DND-41 (cell line): Measurements from ENCODE around the gene ZMAT3.

Source experiments
- ATAC-seq: fragments of 200-7000 bp; cut with Tn5 transposase; 3 replicates; pipeline ENCODE4 v1.9.1; 2021; ENCODE audit warnings: low read depth; ENCODE audit not compliant: insufficient read depth
- DNase-seq: peaks from one replicate; pipeline ENCODE4 v3.0.0-alpha.2; 2020
- H2AFZ ChIP-seq: 2 replicates; pipeline ENCODE4 v1.6.0; 2012; ENCODE audit warnings: low read depth, low read length
- H3K27ac ChIP-seq: 2 replicates; pipeline ENCODE4 v1.5.1; 2012; ENCODE audit warnings: low read length, inconsistent platforms
- H3K27me3 ChIP-seq: fragments of 200-600 bp; sonication (generic); 2 replicates; pipeline ENCODE4 v1.6.0; 2012; ENCODE audit warnings: low read length, mild to moderate bottlenecking, inconsistent platforms; ENCODE audit not compliant: insufficient read depth, poor library complexity
- H3K36me3 ChIP-seq: 2 replicates; pipeline ENCODE4 v1.5.1; 2012; ENCODE audit warnings: low read length, inconsistent platforms; ENCODE audit not compliant: insufficient read depth
- H3K4me1 ChIP-seq: 2 replicates; pipeline ENCODE4 v1.5.1; 2012; ENCODE audit warnings: mild to moderate bottlenecking, low read length; ENCODE audit not compliant: insufficient read depth
- H3K4me2 ChIP-seq: 2 replicates; pipeline ENCODE4 v1.6.0; 2012; ENCODE audit warnings: mild to moderate bottlenecking, moderate library complexity, low read length, inconsistent platforms; ENCODE audit not compliant: insufficient read depth
- H3K4me3 ChIP-seq, 2 experiments: fragments of 200-600 bp in 1 of 2; shearing (Covaris generic) in 1 of 2; 2 replicates each; pipeline ENCODE4 v1.5.1; 2012 to 2016; ENCODE audit warnings: inconsistent platforms in 2 of 2, low read length in 2 of 2, mild to moderate bottlenecking in 2 of 2, low read depth in 1 of 2, moderate library complexity in 1 of 2
- H3K79me2 ChIP-seq: 2 replicates; pipeline ENCODE4 v1.6.0; 2012; ENCODE audit warnings: low read length, inconsistent platforms; ENCODE audit not compliant: insufficient read depth
- H3K9ac ChIP-seq: 2 replicates; pipeline ENCODE4 v1.6.0; 2012; ENCODE audit warnings: low read depth, mild to moderate bottlenecking, inconsistent platforms, low read length, moderate library complexity
- H3K9me3 ChIP-seq: 2 replicates; pipeline ENCODE4 v1.5.1; 2012; ENCODE audit warnings: low read length, moderate library complexity, mild to moderate bottlenecking, inconsistent platforms; ENCODE audit not compliant: insufficient read depth, severe bottlenecking
- H4K20me1 ChIP-seq: 2 replicates; pipeline ENCODE4 v1.6.0; 2012; ENCODE audit warnings: low read length; ENCODE audit not compliant: insufficient read depth
- EZH2 ChIP-seq: IDR thresholded peaks from 3 replicates; pipeline ENCODE4 v1.6.1; 2012; ENCODE audit warnings: borderline replicate concordance, low read depth, mild to moderate bottlenecking, moderate library complexity, low read length, inconsistent platforms; ENCODE audit not compliant: severe bottlenecking
- TF ChIP-seq, protein P1 (sequence below): IDR thresholded peaks from 2 replicates; pipeline ENCODE4 v1.5.1; 2012; ENCODE audit warnings: borderline replicate concordance, low read length, moderate library complexity, mild to moderate bottlenecking; ENCODE audit not compliant: poor library complexity, severe bottlenecking; ENCODE audit errors: extremely low read depth

Gene ZMAT3

DNA sequence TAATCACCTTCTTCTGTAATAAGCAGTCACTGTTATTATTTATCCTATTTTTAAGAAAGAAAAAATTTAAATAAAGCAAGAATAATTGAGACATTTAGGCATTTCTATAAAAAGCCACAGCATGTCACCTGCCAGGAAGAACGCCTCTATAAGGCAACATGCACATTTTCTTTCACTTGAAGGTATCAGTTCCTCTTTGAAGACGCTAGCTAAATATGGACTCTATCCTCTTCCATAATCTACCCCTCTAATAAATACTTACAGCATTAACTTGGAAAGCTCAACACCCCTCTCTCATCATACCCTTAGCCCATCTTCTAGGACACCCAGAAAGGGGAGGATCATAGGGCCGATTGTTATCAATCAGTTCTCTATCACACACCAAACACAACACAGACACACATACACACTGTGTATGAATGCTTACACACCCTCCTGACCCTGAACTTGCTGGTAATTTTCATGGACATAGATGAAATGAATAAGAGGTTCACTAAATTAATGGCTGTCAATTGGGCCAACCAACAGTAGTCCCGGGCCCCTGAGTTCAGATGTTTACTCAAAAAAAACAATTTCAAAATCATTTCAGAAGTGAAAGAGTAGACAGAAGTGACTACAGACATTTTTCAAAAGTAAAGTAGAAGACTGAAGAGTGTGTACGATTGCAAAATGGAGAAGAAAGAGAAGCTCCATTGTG, 102.5 kb downstream of the ZMAT3 start:
- DNase-seq, result no peak
- TF ChIP-seq, protein P1, sequence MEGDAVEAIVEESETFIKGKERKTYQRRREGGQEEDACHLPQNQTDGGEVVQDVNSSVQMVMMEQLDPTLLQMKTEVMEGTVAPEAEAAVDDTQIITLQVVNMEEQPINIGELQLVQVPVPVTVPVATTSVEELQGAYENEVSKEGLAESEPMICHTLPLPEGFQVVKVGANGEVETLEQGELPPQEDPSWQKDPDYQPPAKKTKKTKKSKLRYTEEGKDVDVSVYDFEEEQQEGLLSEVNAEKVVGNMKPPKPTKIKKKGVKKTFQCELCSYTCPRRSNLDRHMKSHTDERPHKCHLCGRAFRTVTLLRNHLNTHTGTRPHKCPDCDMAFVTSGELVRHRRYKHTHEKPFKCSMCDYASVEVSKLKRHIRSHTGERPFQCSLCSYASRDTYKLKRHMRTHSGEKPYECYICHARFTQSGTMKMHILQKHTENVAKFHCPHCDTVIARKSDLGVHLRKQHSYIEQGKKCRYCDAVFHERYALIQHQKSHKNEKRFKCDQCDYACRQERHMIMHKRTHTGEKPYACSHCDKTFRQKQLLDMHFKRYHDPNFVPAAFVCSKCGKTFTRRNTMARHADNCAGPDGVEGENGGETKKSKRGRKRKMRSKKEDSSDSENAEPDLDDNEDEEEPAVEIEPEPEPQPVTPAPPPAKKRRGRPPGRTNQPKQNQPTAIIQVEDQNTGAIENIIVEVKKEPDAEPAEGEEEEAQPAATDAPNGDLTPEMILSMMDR, result no peak
- TF ChIP-seq EZH2, result no peak
- no peak overlapping the region for H3K4me3 ChIP-seq
- ATAC-seq, result no peak
- no peaks in the 10 kb centered on the region for H4K20me1 ChIP-seq
- no peaks in the 10 kb centered on the region for H3K36me3 ChIP-seq
- H3K79me2 ChIP-seq, result no peaks in the 10 kb centered on the region
- H3K9me3 ChIP-seq, result peaks cover 4% of the 10 kb centered on the region
- H2AFZ ChIP-seq, result no peak overlapping the region
- H3K4me1 ChIP-seq, result peaks cover 16% of the 10 kb centered on the region
- H3K27ac ChIP-seq, result no peak overlapping the region
- no peak overlapping the region for H3K9ac ChIP-seq
- H3K4me2 ChIP-seq, result no peak overlapping the region
- no peaks in the 10 kb centered on the region for H3K27me3 ChIP-seq
